ENCODE results near the gene KHDRBS1. TPM values are rescaled to one million over a fixed set of nuclear protein-coding genes. Genes with fewer than 3 reads are reported as not detected.
A peak's percentile ranks its signal among the peaks of the same experiment; 100 is the strongest.
"Not testable (repeated sequence)": the region's sequence is repeated elsewhere in the genome, so short reads cannot be mapped to it uniquely, and the experiment has no call there.

KHDRBS1 gene
- total RNA-seq, 1 donor from 2014 or later: 128 TPM

DNA sequence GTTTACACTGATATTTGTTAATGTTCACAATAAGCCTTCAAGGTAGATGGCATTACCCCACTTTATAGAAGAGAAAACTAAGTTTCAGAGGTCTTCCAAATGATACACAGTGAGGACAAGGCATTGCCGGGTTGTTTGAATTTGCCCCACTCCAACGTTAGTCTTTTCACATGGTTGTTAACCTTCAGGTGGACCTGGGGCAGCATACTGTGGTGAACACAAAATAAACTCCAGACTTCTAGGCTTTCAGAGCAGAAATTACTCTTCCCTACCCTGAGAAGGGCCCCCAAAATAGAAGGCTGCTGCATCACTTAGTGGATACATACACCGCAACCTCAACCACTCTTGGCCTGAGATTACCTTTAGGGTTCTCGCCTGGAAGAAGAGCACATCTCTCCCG, 3.4 kb upstream of the KHDRBS1 start:
- TF ChIP-seq, protein P1, sequence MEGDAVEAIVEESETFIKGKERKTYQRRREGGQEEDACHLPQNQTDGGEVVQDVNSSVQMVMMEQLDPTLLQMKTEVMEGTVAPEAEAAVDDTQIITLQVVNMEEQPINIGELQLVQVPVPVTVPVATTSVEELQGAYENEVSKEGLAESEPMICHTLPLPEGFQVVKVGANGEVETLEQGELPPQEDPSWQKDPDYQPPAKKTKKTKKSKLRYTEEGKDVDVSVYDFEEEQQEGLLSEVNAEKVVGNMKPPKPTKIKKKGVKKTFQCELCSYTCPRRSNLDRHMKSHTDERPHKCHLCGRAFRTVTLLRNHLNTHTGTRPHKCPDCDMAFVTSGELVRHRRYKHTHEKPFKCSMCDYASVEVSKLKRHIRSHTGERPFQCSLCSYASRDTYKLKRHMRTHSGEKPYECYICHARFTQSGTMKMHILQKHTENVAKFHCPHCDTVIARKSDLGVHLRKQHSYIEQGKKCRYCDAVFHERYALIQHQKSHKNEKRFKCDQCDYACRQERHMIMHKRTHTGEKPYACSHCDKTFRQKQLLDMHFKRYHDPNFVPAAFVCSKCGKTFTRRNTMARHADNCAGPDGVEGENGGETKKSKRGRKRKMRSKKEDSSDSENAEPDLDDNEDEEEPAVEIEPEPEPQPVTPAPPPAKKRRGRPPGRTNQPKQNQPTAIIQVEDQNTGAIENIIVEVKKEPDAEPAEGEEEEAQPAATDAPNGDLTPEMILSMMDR (IDR thresholded peaks at IDR 0.05): no peak
- Mint-ChIP-seq H3K4me1 (ENCODE audit: unreplicated experiment) (peaks cover 9% of the 10 kb centered on the region), H3K9me3 (ENCODE audit: unreplicated experiment) (no peaks in the 10 kb centered on the region), H3K27me3 (ENCODE audit: unreplicated experiment) (no peaks in the 10 kb centered on the region), H3K27ac (ENCODE audit: unreplicated experiment) (no peak overlapping the region), H3K4me3 (ENCODE audit: unreplicated experiment) (no peak overlapping the region), H3K36me3 (ENCODE audit: unreplicated experiment) (no peaks in the 10 kb centered on the region)
- no peak for DNase-seq (ENCODE audit: extremely low spot score, unreplicated experiment)

DNA sequence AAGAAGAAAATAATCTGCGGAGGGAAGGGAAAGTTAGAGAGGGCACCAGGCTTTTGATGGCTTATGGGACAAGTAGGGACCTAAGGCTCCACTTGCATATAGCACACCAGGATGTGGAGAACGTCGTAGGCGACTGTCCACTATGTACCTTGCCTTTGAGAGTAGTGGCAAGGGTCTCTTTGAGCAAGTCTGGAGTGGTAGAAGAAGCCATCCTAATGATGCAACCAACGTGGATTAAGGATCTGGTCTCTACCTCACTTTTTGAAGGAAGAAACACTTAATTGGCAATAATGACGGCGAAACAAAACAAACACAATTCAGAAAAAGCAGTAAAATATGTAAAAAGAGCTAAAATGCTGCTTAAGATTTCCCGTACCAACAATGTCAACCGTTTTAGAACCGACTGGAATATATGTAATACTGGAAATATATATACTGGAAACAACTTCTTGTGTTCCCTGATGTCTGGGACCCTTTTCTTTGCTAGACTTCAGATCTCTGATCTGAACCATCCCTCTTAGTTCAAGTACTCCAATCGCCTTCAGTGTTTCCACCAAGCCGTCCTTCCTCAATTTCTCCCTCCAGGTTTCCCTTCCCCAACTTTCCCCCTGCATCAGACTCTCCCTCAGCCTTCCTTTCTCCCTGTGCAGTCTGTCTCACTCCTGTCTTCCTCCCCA, 821 bp upstream of the KHDRBS1 start:
- DNase-seq (ENCODE audit: extremely low spot score, unreplicated experiment): no peak
- Mint-ChIP-seq H3K4me1 (ENCODE audit: unreplicated experiment) (peaks cover 28% of the 10 kb centered on the region), H3K9me3 (ENCODE audit: unreplicated experiment) (no peaks in the 10 kb centered on the region), H3K36me3 (ENCODE audit: unreplicated experiment) (no peaks in the 10 kb centered on the region), H3K27me3 (ENCODE audit: unreplicated experiment) (no peaks in the 10 kb centered on the region), H3K27ac (ENCODE audit: unreplicated experiment) (peak overlapping the region; percentile 98), H3K4me3 (ENCODE audit: unreplicated experiment) (peak overlapping the region; percentile 77)
- TF ChIP-seq, protein P1 (IDR thresholded peaks at IDR 0.05): no peak

DNA sequence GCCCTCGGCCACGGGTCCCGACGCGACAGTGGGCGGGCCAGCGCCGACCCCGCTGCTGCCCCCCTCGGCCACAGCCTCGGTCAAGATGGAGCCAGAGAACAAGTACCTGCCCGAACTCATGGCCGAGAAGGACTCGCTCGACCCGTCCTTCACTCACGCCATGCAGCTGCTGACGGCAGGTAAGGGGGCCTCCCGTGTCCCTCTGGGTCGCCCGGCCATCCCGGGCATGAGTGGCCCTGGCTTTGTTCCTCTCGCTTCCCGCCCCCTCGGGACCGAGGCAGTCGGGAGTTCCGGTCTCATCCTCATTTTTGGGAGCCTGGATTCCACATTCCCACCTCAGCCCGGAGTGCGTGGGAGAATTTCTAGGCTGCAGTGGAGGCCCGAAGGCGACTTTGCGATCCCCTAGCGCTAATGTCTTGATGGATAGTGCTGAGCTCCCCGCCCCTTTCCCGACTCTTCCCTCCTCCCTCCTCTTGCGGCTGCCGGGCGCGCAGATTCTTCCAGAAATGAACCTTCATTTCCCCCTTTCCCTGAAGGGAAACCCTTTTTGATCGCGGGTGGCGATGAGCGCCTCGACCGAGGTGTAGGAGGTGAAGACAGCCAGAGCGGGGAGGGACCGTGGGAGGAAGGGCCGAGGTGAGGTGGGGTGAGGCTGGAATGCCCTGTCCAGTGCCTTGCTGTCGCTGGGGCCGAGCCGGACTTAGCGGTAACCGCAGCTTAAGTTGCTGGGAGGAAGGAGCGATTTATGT, 705 bp downstream of the KHDRBS1 start:
- DNase-seq (ENCODE audit: extremely low spot score, unreplicated experiment): peak; percentile 84
- H3K36me3 Mint-ChIP-seq (ENCODE audit: unreplicated experiment): no peaks in the 10 kb centered on the region
- H3K4me3 Mint-ChIP-seq (ENCODE audit: unreplicated experiment): peak overlapping the region; percentile 96
- peak overlapping the region; percentile 95 for H3K27ac Mint-ChIP-seq (ENCODE audit: unreplicated experiment)
- no peaks in the 10 kb centered on the region for H3K9me3 Mint-ChIP-seq (ENCODE audit: unreplicated experiment)
- no peaks in the 10 kb centered on the region for H3K27me3 Mint-ChIP-seq (ENCODE audit: unreplicated experiment)
- peaks cover 39% of the 10 kb centered on the region for H3K4me1 Mint-ChIP-seq (ENCODE audit: unreplicated experiment)
- TF ChIP-seq, protein P1 (IDR thresholded peaks at IDR 0.05): no peak

DNA sequence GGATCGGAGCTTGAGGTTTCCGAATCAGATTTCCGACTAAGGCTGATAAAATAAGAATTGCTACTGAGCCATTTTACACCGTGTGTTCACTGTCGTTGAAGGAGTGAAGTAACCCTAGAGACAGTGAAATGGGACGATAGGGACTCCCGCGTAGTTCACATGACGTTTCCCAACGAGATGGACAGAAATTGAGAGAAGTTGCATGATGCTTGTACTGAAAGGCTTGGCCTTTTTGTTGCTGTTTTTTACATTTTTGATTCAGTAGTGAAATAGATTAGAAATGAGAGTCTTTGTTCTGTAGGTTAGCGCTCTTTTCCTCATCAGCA, 1.2 kb downstream of the KHDRBS1 start:
- TF ChIP-seq, protein P1 (IDR thresholded peaks at IDR 0.05): no peak
- peak overlapping the region; percentile 95 for H3K27ac Mint-ChIP-seq (ENCODE audit: unreplicated experiment)
- no peaks in the 10 kb centered on the region for H3K9me3 Mint-ChIP-seq (ENCODE audit: unreplicated experiment)
- peak overlapping the region; percentile 96 for H3K4me3 Mint-ChIP-seq (ENCODE audit: unreplicated experiment)
- no peak for DNase-seq (ENCODE audit: extremely low spot score, unreplicated experiment)
- no peaks in the 10 kb centered on the region for H3K36me3 Mint-ChIP-seq (ENCODE audit: unreplicated experiment)
- peaks cover 43% of the 10 kb centered on the region for H3K4me1 Mint-ChIP-seq (ENCODE audit: unreplicated experiment)
- H3K27me3 Mint-ChIP-seq (ENCODE audit: unreplicated experiment): no peaks in the 10 kb centered on the region

DNA sequence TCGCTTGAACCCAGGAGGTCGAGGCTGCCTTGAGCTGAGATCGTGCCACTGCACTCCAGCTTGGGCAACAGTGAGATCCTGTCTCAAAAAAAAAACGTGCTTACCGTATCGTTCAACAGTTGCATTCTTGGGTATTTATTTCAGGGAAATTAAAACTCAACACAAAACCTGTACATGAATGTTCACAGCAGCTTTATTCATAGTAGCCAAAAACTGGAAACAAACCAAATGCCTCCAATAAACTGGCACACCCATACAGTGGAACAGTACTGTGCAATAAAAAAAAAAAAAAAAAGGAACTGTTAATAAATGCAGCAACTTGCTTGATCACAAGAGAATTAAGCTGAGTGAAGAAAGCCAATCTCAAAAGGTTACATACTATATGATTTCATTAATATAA, 6.7 kb downstream of the KHDRBS1 start:
- Mint-ChIP-seq H3K9me3 (ENCODE audit: unreplicated experiment) (no peaks in the 10 kb centered on the region), H3K27ac (ENCODE audit: unreplicated experiment) (peak overlapping the region; percentile 58), H3K4me1 (ENCODE audit: unreplicated experiment) (peaks cover 70% of the 10 kb centered on the region), H3K27me3 (ENCODE audit: unreplicated experiment) (no peaks in the 10 kb centered on the region), H3K36me3 (ENCODE audit: unreplicated experiment) (peaks cover 8% of the 10 kb centered on the region), H3K4me3 (ENCODE audit: unreplicated experiment) (peak overlapping the region; percentile 18)
- TF ChIP-seq, protein P1 (IDR thresholded peaks at IDR 0.05): no peak
- no peak for DNase-seq (ENCODE audit: extremely low spot score, unreplicated experiment)

DNA sequence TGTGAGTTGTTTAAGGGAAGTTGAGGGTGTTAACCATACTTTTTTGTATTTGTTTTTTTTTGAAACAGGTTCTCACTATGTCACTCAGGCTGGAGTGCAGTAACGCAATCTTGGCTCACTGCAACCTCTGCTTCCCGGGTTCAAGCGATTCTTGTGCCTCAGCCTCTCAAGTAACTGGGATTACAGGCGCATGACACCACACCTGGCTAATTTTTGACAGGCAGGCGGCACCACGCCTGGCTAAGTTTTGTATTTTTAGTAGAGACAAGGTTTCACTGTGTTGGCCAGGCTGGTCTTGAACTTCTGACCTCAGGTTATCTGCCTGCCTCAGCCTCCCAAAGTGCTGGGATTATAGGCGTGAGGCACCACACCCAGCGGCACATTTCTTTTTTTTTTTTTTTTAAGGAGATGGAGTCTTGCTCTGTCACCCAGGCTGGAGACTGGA, 7.9 kb downstream of the KHDRBS1 start:
- not testable (repeated sequence) for DNase-seq (ENCODE audit: extremely low spot score, unreplicated experiment); H3K4me3 Mint-ChIP-seq (ENCODE audit: unreplicated experiment); H3K36me3 Mint-ChIP-seq (ENCODE audit: unreplicated experiment); H3K9me3 Mint-ChIP-seq (ENCODE audit: unreplicated experiment); H3K27me3 Mint-ChIP-seq (ENCODE audit: unreplicated experiment)
- Mint-ChIP-seq H3K4me1 (ENCODE audit: unreplicated experiment) (peaks cover 62% of the 10 kb centered on the region), H3K27ac (ENCODE audit: unreplicated experiment) (peak overlapping the region; percentile 59)

All from osteocyte (in vitro differentiated cells).